Ishikawa (cell line): ENCODE measurements around the gene NUDT14.

Experiments
- CEBPB ChIP-seq: IDR thresholded peaks from 2 replicates; pipeline ENCODE4 v1.6.1; 2012
- CREB1 ChIP-seq: IDR thresholded peaks from 2 replicates; pipeline ENCODE4 v1.6.1; 2012; ENCODE audit warnings: low read depth
- EGR1 ChIP-seq: IDR thresholded peaks from 2 replicates; pipeline ENCODE4 v1.6.1; 2012
- EP300 ChIP-seq: IDR thresholded peaks from 2 replicates; pipeline ENCODE4 v1.6.1; 2012; ENCODE audit warnings: borderline replicate concordance
- FOXM1 ChIP-seq: IDR thresholded peaks from 2 replicates; pipeline ENCODE4 v1.6.1; 2012; ENCODE audit warnings: low read depth, borderline replicate concordance
- MAX ChIP-seq: IDR thresholded peaks from 2 replicates; pipeline ENCODE4 v1.6.1; 2012
- NFIC ChIP-seq: IDR thresholded peaks from 2 replicates; pipeline ENCODE4 v1.6.1; 2012
- RAD21 ChIP-seq: IDR thresholded peaks from 2 replicates; pipeline ENCODE4 v1.6.1; 2012; ENCODE audit warnings: low read depth
- REST ChIP-seq: IDR thresholded peaks from 2 replicates; pipeline ENCODE4 v1.6.1; 2012; ENCODE audit warnings: low read depth, mild to moderate bottlenecking
- TAF1 ChIP-seq: IDR thresholded peaks from 2 replicates; pipeline ENCODE4 v1.6.1; 2012; ENCODE audit warnings: low read depth, mild to moderate bottlenecking
- TCF12 ChIP-seq: IDR thresholded peaks from 2 replicates; pipeline ENCODE4 v1.6.1; 2012; ENCODE audit warnings: low read depth
- TEAD4 ChIP-seq: IDR thresholded peaks from 2 replicates; pipeline ENCODE4 v1.6.1; 2012
- USF1 ChIP-seq: IDR thresholded peaks from 2 replicates; pipeline ENCODE4 v1.6.1; 2012
- YY1 ChIP-seq: IDR thresholded peaks from 2 replicates; pipeline ENCODE4 v1.6.1; 2012; ENCODE audit warnings: low read depth
- ZBTB7A ChIP-seq: IDR thresholded peaks from 2 replicates; pipeline ENCODE4 v1.6.1; 2012; ENCODE audit warnings: low read depth

Gene NUDT14

GRCh38 chr14:105153739-105154475 lies 27.2 kb downstream of the NUDT14 start:
- TF ChIP-seq ZBTB7A (peak; percentile 27; the same call in 1 of the 2 replicates), REST (no peak), CEBPB (no peak), FOXM1 (no peak)

- TF ChIP-seq TEAD4 (no peak), YY1 (no peak), EP300 (no peak), FOXM1 (no peak), REST (no peak), MAX (no peak), USF1 (no peak), ZBTB7A (no peak), RAD21 (no peak), NFIC (no peak), CREB1 (no peak), TAF1 (no peak)
These were observed 27.8 kb downstream of the NUDT14 start for GRCh38 chr14:105153331-105153731.

- TF ChIP-seq FOXM1 (no peak), EGR1 (no peak), CREB1 (no peak), USF1 (no peak), YY1 (no peak), RAD21 (no peak), EP300 (no peak), NFIC (no peak), TAF1 (no peak), TCF12 (no peak), TEAD4 (no peak), ZBTB7A (no peak), MAX (no peak), REST (no peak)
These were observed 28.3 kb downstream of the NUDT14 start for GRCh38 chr14:105152794-105153241.

- TF ChIP-seq ZBTB7A (peak; percentile 36; the same call in 1 of the 2 replicates), NFIC (no peak)
These were observed 29.0 kb downstream of the NUDT14 start for GRCh38 chr14:105151838-105152793.
